GM12878 (cell line): ENCODE data around the gene MMP20.

Experiments
- CTCF ChIP-seq, 3 experiments: IDR thresholded peaks in 2 of 3; conservative IDR thresholded peaks in 1 of 3; 2 replicates each; pipeline ENCODE4 v1.5.1; 2011; ENCODE audit warnings: low read depth in 3 of 3, low read length in 3 of 3, mild to moderate bottlenecking in 3 of 3, control low read depth in 2 of 3, moderate library complexity in 2 of 3, inconsistent platforms in 1 of 3, mixed read lengths in 1 of 3; ENCODE audit not compliant: control insufficient read depth in 2 of 3, insufficient read depth in 1 of 3; ENCODE audit errors: extremely low read depth in 1 of 3
- FOXK2 ChIP-seq: fragments of 450-650 bp; IDR thresholded peaks from 2 replicates; pipeline ENCODE4 v1.6.1; 2017; ENCODE audit warnings: mild to moderate bottlenecking, moderate library complexity
- LARP7 ChIP-seq: fragments of 450-650 bp; IDR thresholded peaks from 2 replicates; pipeline ENCODE4 v1.6.1; 2017; ENCODE audit warnings: mild to moderate bottlenecking
- NFYB ChIP-seq: IDR thresholded peaks from 2 replicates; pipeline ENCODE4 v1.6.1; 2011; ENCODE audit warnings: low read depth, mild to moderate bottlenecking, low read length, improper control_type of control experiment, moderate library complexity; ENCODE audit not compliant: insufficient read depth
- NRF1 ChIP-seq: conservative IDR thresholded peaks from 2 replicates; pipeline ENCODE4 v1.6.1; 2011; ENCODE audit warnings: mild to moderate bottlenecking, low read depth, low read length, improper control_type of control experiment
- POLR2AphosphoS5 ChIP-seq: IDR thresholded peaks from 2 replicates; pipeline ENCODE4 v1.6.1; 2011; ENCODE audit warnings: mild to moderate bottlenecking, low read length, inconsistent platforms
- PRDM15 ChIP-seq: fragments of 450-650 bp; formaldehyde crosslinking; IDR thresholded peaks from 2 replicates; pipeline ENCODE4 v1.4.0; 2020; ENCODE audit warnings: mild to moderate bottlenecking, moderate library complexity
- SIX5 ChIP-seq: IDR thresholded peaks from 2 replicates; pipeline ENCODE4 v1.6.1; 2011; ENCODE audit warnings: mild to moderate bottlenecking, low read depth, low read length, moderate library complexity; ENCODE audit not compliant: severe bottlenecking
- SP1 ChIP-seq: IDR thresholded peaks from one replicate; pipeline ENCODE4 v1.6.1; 2011; ENCODE audit warnings: low read depth, low read length
- YY1 ChIP-seq: IDR thresholded peaks from 2 replicates; pipeline ENCODE4 v1.6.1; 2011; ENCODE audit warnings: low read depth, mild to moderate bottlenecking, low read length

GRCh38 chr11:102573851-102574250 lies 51.3 kb downstream of the MMP20 start:
- TF ChIP-seq CTCF (IDR thresholded peaks at IDR 0.05 in 2 of 3, conservative IDR thresholded peaks at IDR 0.05 in 1 of 3; ENCODE audit: control insufficient read depth in 2 of 3, extremely low read depth in 1 of 3, insufficient read depth in 1 of 3, low read depth in 3 of 3, low read length in 3 of 3) (no peak), PRDM15 (CRISPR knock-in tag) (no peak), NFYB (no peak), POLR2AphosphoS5 (no peak), FOXK2 (no peak), SP1 (no peak), YY1 (no peak), NRF1 (no peak), SIX5 (no peak), LARP7 (no peak)
